Smooth muscle cell (in vitro differentiated cells): Measurements from ENCODE around the gene RPL18. TPM values are rescaled to one million over a fixed set of nuclear protein-coding genes. Genes with fewer than 3 reads are reported as not detected.
A peak's percentile ranks its signal among the peaks of the same experiment; 100 is the strongest.

Source experiments
- DNase-seq: peaks from one replicate; lab custom pipeline; 2025; ENCODE audit not compliant: unreplicated experiment; lab: John Stamatoyannopoulos, UW
- H2AFZ ChIP-seq: fragments of 200-600 bp; sonication (generic); 2 replicates; pipeline ENCODE4 v1.6.0; 2016; ENCODE audit warnings: antibody characterized with exemption, low read depth, mild to moderate bottlenecking
- H3F3A ChIP-seq: fragments of 200-600 bp; sonication (generic); 2 replicates; pipeline ENCODE4 v1.6.0; 2017; ENCODE audit warnings: antibody characterized with exemption, low read depth
- H3K27ac ChIP-seq: fragments of 200-600 bp; sonication (generic); 2 replicates; pipeline ENCODE4 v1.5.1; 2016; ENCODE audit warnings: low read depth, mild to moderate bottlenecking
- H3K27me3 ChIP-seq: fragments of 200-600 bp; sonication (generic); 2 replicates; pipeline ENCODE4 v1.6.1; 2016; ENCODE audit warnings: low read depth, mild to moderate bottlenecking
- H3K36me3 ChIP-seq: fragments of 200-600 bp; sonication (generic); 2 replicates; pipeline ENCODE4 v1.5.1; 2016; ENCODE audit warnings: low read depth
- H3K4me1 ChIP-seq: fragments of 200-600 bp; sonication (generic); 2 replicates; pipeline ENCODE4 v1.5.1; 2016; ENCODE audit warnings: low read depth
- H3K4me2 ChIP-seq: fragments of 200-600 bp; sonication (generic); 2 replicates; pipeline ENCODE4 v1.6.0; 2016; ENCODE audit warnings: mild to moderate bottlenecking
- H3K4me3 ChIP-seq: fragments of 200-600 bp; sonication (generic); 2 replicates; pipeline ENCODE4 v1.5.1; 2016; ENCODE audit warnings: mild to moderate bottlenecking
- H3K79me2 ChIP-seq: fragments of 200-600 bp; sonication (generic); 2 replicates; pipeline ENCODE4 v1.6.0; 2016; ENCODE audit warnings: low read depth, mild to moderate bottlenecking
- H3K9ac ChIP-seq: fragments of 200-600 bp; sonication (generic); 2 replicates; pipeline ENCODE4 v1.6.0; 2016; ENCODE audit warnings: low read depth
- H3K9me3 ChIP-seq: fragments of 200-600 bp; sonication (generic); replicated peaks from 2 replicates; pipeline ENCODE4 v1.5.1; 2016; ENCODE audit warnings: low read depth
- H4K20me1 ChIP-seq: fragments of 200-600 bp; sonication (generic); 2 replicates; pipeline ENCODE4 v1.6.0; 2016; ENCODE audit warnings: low read depth
- WGBS: methylation state at CpG from one replicate; pipeline ENCODE4 v1.1.7; 2016; ENCODE audit warnings: low lambda C conversion rate; 5-methylcytosine and 5-hydroxymethylcytosine counted together
- polyA plus RNA-seq: library from polyadenylated mRNA; unstranded; fragments of >200 nt; fragmentation: Nextera tagmentation; extraction: Ambion mirVana; gene quantifications from 2 replicates; pipeline ENCODE4 v1.2.1, GENCODE V29; 2016
- total RNA-seq: library from RNA; depleted of rRNA; stranded (reverse); fragments of >200 nt; gene quantifications from 2 replicates; pipeline ENCODE4 v1.2.3, GENCODE V29; 2014
- TF ChIP-seq, protein P1 (sequence below): fragments of 200-600 bp; sonication (generic); IDR thresholded peaks from 2 replicates; pipeline ENCODE4 v1.5.1; 2017; ENCODE audit warnings: borderline replicate concordance, mild to moderate bottlenecking, antibody characterized with exemption; ENCODE audit not compliant: insufficient read depth, poor library complexity, severe bottlenecking

RPL18 gene
- total and polyA plus RNA-seq, 2 experiments from 2014 or later, result 666 to 1,519 TPM

DNA sequence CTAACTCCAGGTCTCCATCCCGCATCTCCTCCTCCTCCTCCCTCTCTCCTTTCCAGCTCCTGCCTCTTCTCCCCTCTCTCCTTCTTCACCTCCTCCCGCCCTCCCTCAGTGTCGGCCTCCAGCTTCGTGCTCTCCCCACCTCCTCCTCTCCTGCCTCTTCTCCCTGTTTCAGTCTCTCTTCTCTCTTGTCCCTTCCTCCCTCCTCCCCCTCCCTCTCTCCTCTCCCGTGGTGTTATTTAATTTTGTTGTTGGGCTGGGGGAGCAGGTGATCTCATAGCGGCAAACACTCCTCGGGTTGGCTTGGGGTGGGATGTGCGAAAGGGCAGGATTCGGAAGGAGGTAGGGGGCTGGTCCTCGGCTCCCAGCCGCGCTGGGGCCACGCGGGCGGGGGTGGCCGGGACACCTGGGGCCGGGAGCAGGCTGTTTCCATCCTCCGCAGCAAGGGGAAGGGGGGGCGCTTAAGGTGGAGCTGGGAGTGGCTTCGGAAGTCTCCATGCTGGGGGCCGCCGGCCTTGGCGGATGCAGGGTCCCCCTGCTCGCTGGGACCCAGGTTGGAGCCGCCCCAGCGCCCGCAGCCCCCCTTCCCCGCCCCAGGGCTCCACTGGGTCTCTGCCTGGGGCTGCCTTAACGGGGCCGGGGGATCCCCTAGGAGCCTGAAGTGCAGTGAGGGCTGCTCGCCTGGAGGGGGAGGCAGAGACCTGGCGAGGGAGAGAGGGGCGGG, 27.2 kb upstream of the RPL18 start, which contains the start of gene CA11:
Gene CA11, minus strand, starts transcription at position 187 of the 721 bp plus-strand sequence. CDS start 555 bp downstream, outside the sequence.
- peak within 1 kb of the TSS; percentile 96 for H2AFZ ChIP-seq
- H3K27me3 ChIP-seq, result no peaks in the 10 kb centered on the region
- no peaks in the 10 kb centered on the region for H3K79me2 ChIP-seq
- TF ChIP-seq, protein P1, sequence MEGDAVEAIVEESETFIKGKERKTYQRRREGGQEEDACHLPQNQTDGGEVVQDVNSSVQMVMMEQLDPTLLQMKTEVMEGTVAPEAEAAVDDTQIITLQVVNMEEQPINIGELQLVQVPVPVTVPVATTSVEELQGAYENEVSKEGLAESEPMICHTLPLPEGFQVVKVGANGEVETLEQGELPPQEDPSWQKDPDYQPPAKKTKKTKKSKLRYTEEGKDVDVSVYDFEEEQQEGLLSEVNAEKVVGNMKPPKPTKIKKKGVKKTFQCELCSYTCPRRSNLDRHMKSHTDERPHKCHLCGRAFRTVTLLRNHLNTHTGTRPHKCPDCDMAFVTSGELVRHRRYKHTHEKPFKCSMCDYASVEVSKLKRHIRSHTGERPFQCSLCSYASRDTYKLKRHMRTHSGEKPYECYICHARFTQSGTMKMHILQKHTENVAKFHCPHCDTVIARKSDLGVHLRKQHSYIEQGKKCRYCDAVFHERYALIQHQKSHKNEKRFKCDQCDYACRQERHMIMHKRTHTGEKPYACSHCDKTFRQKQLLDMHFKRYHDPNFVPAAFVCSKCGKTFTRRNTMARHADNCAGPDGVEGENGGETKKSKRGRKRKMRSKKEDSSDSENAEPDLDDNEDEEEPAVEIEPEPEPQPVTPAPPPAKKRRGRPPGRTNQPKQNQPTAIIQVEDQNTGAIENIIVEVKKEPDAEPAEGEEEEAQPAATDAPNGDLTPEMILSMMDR, result peak; percentile 82
- peak; percentile 60 for DNase-seq
- peak within 1 kb of the TSS; percentile 68 for H3K4me3 ChIP-seq
- H3F3A ChIP-seq, result no peaks in the 10 kb centered on the region
- no peaks in the 10 kb centered on the region for H3K9me3 ChIP-seq
- H3K4me1 ChIP-seq, result peaks cover 4% of the 10 kb centered on the region
- no peak within 1 kb of the TSS for H3K27ac ChIP-seq
- no peaks in the 10 kb centered on the region for H3K36me3 ChIP-seq
- 1% methylated on average over 15 of the region's 33 CpGs for WGBS
- no peaks in the 10 kb centered on the region for H4K20me1 ChIP-seq
- H3K9ac ChIP-seq, result peak within 1 kb of the TSS; percentile 55
- peak within 1 kb of the TSS; percentile 97 for H3K4me2 ChIP-seq

DNA sequence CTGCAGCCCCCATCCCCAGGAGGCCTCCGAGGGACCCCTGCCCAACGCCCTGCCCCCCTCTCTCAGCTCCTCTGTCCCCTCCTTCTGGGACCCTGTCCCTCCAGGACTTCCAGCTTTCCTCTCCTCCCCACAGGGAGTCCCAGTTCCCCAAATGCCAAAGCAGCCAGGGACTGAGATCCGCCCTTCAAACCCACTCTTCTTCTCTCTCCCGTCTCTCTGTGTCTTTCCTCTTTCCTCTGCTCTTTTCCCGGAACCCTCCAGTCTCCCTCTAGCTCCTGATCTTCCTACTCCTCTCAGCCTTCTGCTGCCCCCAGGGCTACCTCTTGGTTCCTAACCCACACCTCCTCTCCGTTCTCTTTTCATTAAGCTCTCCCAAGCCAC, 26.6 kb upstream of the RPL18 start:
- Histone ChIP-seq H3K36me3 (no peaks in the 10 kb centered on the region), H3F3A (no peaks in the 10 kb centered on the region), H3K4me1 (peaks cover 4% of the 10 kb centered on the region), H3K9me3 (no peaks in the 10 kb centered on the region), H2AFZ (peak overlapping the region; percentile 96), H4K20me1 (no peaks in the 10 kb centered on the region), H3K4me2 (peak overlapping the region; percentile 97), H3K27me3 (no peaks in the 10 kb centered on the region), H3K4me3 (peak overlapping the region; percentile 68), H3K79me2 (no peaks in the 10 kb centered on the region), H3K27ac (no peak overlapping the region), H3K9ac (no peak overlapping the region)
- 0% methylated on average over 4 of the region's 6 CpGs for WGBS
- TF ChIP-seq, protein P1, result no peak
- no peak for DNase-seq

DNA sequence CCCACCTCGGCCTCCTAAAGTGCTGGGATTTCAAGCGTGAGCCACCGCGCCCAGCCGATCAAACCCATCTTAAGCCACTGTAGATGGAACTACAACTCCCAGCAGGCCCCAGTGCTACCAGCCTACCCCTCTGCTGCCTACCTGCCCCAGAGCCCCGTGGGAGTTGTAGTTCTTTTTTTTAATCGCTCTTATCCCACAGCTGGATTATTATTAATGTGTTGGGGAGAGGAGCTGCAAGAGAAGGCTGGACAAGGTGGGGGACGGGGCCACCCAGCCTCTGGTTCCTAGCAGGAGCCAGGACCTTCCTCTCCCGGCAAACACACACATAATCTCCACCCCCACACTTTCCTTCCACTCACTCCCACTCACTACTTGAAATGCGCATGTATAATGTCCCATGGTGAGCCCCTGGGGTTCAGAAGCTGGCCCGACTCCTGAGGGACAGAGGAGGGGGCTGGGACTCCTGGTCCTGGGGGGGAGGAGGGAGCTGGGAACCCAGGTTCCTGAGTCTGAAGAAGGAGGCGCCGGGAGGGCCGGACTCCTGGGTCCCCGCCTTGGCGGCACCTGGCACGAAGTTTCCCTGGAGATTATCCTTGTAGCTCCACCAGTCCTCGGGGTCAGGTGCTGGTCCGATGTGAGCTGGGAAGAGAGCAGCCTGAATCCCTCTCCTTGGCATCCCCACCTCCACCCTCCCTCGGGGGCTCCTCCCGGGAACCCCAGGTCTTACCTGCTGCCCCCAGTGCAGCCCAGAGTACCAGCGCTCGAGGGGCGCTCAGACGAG, 26.1 kb upstream of the RPL18 start:
- H3K9ac ChIP-seq, result no peak overlapping the region

More for the DNA sequence above, 26.1 kb upstream of the RPL18 start:
- TF ChIP-seq, protein P1, result no peak
- WGBS, result 2% methylated on average over 21 of the region's 25 CpGs
- peak overlapping the region; percentile 68 for H3K4me3 ChIP-seq
- no peaks in the 10 kb centered on the region for H3K9me3 ChIP-seq
- H2AFZ ChIP-seq, result peak overlapping the region; percentile 96
- H3K4me2 ChIP-seq, result peak overlapping the region; percentile 97
- no peaks in the 10 kb centered on the region for H3K27me3 ChIP-seq
- H3K4me1 ChIP-seq, result peaks cover 4% of the 10 kb centered on the region
- no peaks in the 10 kb centered on the region for H4K20me1 ChIP-seq
- no peaks in the 10 kb centered on the region for H3F3A ChIP-seq
- DNase-seq, result no peak
- no peak overlapping the region for H3K27ac ChIP-seq
- H3K36me3 ChIP-seq, result no peaks in the 10 kb centered on the region
- no peaks in the 10 kb centered on the region for H3K79me2 ChIP-seq
